ENCODE measurements around the gene CDC42SE2.

DNA sequence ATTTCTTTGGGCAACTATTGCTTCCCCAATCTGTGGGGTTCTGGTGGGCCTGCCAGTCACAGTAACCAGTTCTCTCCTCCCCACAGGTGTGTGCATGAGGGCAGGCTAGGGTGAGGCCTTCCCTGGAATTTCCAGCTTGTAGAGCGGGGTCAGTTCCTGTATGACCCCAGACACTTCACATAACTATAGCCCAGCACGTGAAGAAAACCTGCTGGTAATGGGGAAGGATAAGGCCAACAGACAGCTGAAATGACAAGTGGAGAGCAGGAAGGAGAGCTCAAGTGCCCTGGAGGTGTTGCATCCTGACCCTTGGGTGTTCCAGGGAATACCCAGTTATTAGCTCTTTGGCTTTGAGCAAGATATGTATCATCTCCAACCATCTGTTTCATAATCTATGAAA lies 142.2 kb downstream of the CDC42SE2 start:
- TF ChIP-seq, protein P1, sequence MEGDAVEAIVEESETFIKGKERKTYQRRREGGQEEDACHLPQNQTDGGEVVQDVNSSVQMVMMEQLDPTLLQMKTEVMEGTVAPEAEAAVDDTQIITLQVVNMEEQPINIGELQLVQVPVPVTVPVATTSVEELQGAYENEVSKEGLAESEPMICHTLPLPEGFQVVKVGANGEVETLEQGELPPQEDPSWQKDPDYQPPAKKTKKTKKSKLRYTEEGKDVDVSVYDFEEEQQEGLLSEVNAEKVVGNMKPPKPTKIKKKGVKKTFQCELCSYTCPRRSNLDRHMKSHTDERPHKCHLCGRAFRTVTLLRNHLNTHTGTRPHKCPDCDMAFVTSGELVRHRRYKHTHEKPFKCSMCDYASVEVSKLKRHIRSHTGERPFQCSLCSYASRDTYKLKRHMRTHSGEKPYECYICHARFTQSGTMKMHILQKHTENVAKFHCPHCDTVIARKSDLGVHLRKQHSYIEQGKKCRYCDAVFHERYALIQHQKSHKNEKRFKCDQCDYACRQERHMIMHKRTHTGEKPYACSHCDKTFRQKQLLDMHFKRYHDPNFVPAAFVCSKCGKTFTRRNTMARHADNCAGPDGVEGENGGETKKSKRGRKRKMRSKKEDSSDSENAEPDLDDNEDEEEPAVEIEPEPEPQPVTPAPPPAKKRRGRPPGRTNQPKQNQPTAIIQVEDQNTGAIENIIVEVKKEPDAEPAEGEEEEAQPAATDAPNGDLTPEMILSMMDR (conservative IDR thresholded peaks at IDR 0.05; ENCODE audit: low read length), result no peak
- no peak for TF ChIP-seq EZH2phosphoT487 (IDR thresholded peaks at IDR 0.05; ENCODE audit: borderline replicate concordance, low read depth, low read length)
